ENCODE measurements around the gene CTBS.
A peak's percentile ranks its signal among the peaks of the same experiment; 100 is the strongest.

The CTBS gene

DNA sequence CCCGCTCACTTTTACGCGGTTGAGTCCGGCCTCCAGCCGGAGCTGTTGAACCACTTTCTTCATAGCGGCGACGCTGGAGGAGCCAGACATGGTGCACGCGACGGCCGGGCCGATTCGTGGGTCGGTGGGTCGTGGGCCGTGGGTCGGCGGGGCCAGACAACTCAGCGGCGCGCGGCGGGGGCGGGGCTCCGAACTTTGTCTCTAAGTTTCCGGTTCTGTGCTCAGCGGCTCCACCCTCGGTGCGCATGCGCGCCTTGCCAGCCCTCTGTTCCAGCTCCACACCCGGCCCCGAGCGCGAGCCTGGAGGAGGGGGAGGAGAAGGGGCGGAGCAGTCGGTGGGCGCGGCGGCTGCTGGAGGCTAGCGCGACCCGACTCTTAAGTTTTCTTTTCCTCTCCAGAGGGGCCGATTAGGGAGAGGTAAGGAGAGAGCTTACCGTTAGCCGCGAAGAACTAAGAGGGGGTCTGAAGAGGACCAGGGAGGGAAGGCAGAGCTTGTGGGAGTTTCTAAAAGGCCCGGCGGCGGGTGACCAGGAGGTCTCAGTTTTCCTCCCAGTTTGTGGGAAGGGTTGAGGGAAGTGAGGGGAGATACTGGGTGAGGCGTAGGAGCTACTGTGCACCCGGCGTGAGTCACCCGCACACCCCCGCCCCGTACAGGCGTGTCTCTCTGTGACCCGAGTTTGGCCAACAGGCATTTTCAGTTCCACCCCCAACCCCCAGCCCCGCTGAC is 68.1 kb downstream of the CTBS start, which contains the start of the genes GNG5 and SPATA1:
Gene GNG5, minus strand, starts transcription at position 580 of the 727 bp plus-strand sequence. Its CDS starts 490 bp downstream, at position 90.
Gene SPATA1, plus strand, starts transcription at position 385 of the 727 bp plus-strand sequence. CDS start 9,974 bp downstream, outside the sequence.
- DNase-seq (ENCODE audit: low read depth), result peak; percentile 95

DNA sequence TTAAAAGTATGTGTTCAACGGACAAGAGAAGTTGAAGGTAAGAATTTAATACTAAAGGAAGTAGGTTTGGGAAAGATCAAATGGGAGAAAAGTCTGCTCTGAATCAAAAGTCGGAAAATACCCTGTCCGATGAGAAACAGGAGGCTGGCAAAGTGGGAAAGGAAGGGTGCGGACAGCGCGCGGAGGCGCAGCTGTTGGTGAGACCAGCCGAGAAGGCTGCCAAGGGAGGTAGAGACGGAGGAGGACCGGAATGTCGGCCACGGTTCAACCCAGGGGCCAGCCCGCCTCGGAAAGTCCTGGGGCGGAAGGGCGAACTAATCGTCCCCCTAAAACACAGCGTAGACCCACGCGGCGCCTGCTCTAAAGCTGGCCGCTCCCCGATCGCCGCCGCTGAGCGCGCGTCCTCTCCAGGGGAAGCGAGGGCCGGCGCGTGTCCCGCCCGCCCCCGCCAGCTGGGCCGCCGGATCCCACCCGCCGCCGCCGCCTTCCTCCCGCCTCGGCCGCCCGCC is 68.7 kb downstream of the CTBS start:
- peak; percentile 20 for DNase-seq (ENCODE audit: low read depth)

DNA sequence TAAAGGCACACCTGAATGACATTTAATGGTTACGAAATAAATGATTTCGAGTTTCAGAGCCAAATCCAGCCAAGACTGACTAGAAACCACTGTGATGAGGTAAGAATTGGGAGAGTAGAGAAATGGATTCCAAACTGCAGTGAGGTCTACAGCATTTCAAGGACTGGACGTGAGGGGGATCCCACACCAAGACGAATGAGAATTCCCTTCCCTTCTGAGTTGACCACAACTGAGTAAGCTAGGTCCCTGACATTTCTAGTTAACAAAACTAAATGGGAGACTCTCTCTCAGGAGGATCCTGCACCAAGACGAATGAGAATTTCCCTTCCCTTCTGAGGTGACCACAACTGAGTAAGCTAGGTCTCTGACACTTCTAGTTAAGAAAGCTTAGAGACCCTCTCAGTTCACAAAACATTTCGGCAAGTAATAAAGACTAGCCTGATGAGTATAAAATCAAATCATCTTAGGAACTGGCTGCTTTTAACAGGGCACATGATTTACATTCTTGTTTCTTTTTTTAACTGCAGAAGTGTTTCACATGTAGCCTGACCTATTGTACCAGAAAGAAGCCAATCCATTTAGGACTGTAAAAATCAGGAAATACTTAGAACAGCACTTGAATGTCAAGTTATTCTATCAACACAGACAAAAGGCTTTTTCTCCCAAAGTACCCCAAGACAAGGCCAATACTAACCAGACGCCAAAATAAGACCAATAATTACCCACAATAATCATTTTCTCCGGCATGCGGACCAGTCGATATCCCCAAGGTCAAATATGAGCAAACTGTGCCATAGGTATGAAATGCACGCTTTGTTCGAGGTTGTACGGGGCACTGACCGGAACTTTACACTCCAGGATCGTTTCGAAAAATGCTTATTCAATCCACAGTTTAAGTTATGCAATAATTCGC is 69.4 kb downstream of the CTBS start:
- DNase-seq (ENCODE audit: low read depth), result peak; percentile 33

DNA sequence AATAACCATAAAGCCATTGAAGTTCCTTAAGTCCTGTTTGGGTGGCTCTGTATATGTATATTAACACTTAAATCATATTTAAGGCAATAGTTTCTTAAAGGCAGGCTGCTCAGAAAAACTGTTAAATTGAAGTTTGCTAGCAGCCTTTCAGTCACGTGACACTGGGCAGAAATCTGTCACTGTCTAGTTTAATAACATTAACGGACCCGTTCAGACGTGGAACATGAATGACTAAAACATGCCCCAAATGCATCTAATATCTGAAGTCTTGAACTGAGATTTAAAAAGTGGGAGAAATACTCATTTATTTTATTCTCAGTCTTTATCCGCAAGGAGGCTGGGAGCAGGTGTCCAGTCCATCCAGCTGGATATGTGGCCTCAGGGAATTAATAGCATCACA is 71.3 kb downstream of the CTBS start:
- no peak for DNase-seq (ENCODE audit: low read depth)
